GM18868 (cell line): ENCODE measurements around the gene SSBP4.

Experiments used
- ATAC-seq: cut with Tn5 transposase; IDR thresholded peaks from one replicate; pipeline ENCODE4 v1.9.1; 2021; ENCODE audit warnings: mild to moderate bottlenecking, moderate library complexity; ENCODE audit not compliant: unreplicated experiment

SSBP4 gene

DNA sequence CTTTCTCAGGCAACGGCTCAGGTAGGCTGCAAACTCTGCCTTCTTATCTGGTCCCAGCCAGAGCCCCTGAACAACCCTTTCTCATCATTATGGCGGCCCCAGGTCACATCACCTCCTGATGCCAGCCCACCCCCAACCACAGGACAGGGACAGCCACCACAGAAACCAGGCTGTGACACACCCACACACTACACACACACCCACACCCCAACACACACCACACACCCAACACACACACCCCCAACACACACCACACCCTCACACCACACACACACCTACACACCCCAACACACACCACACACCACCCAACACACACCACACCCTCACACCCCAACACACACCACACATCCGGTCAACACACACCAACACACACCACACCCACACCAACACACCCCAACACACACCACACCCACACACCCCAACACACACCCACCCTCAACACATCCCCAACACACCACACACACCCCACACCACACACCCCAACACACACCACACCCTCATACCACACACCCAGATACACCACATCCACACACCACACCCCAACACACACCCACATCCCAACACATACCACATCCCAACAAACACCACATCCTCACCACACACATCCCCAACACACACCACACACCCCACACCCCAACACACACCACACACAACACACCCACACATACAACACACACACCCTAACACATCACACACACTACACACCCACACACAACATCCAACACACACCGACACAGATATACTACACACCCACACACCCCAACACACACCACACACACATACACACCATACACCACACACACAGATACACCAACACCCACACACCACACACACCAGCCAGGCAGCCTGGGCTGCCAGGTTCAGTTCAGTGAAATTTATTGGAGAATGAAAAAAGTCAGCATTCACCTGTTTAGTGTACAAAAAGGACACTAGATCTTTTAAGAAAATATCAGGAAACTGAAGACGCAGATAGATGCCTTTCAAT lies 22.9 kb downstream of the SSBP4 start:
- ATAC-seq = no peak

DNA sequence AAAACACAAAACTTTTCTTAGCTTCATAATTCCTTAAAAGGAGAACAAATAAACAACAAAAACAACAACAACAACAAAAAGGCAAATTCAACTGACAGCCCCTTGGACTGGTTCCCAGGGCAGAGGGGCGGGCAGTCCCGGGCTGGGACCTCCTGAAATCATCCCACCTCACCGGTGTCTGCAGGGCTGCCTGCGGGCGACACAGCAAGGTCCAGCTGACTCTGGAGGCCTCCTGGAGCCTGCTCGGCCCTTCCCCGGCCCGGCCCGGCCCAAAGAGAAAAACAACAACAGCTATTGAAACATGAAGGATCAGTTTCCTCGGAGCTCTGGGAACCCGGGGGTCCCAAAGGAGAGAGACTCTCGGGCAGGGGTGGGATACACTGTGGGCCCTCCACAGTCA lies 23.7 kb downstream of the SSBP4 start:
- no peak for ATAC-seq

DNA sequence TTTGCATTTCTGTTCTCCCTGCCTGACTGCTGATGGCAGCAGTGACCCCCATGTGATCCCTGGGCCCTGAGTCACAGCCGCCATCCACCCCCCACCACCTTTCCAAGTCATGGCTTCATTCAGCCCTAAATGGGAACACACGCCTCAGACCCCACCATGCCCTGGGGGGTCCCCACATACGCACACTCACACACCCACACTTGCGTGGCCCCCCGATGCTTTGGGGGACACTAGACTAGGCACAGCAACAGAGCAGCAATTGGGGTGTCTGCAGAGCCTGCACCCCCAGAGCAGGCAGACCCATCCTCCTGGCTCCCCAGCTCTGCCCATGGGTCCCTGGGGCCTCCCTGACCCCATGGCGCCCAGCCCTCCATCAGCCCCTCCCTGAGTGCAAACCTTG lies 24.2 kb downstream of the SSBP4 start:
- ATAC-seq = no peak

- no peak for ATAC-seq
These were observed 24.6 kb downstream of the SSBP4 start for GRCh38 chr19:18443831-18444230.

GRCh38 chr19:18444513-18444912 lies 25.3 kb downstream of the SSBP4 start:
- no peak for ATAC-seq

- no peak for ATAC-seq
These were observed 26.2 kb downstream of the SSBP4 start for GRCh38 chr19:18445262-18445948.

DNA sequence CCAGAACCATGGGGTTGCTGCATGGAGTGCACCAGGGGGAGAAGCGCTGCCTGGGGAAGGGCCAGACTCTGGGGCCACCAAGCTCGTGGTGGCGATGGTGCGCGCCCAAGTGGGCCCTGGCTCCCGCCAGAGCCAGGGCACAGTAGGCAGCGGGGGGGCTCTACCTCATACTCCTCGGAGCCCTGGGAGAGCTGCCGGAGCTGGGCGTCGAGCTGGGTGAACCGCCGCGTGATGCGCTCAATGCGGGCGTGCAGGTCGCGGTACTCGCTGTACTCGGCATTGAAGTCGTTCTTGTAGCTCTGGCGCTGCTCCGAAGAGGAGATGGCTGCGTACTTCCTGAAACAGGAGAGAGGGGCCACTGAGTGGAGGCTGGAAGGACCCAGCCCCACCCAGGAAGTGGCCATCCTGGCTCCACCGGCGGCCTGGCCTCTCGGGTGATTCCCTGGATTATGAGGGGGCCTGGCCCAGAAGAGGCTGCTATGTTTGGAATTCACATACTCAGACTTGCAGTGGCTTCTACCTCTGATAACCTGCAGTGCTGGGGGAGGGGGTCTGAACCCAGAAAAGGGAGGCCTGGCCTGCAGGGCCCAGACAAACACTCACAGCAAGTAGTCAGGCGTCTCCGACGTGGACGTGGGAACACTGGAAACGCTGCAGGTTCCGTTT lies 27.1 kb downstream of the SSBP4 start:
- ATAC-seq = no peak

DNA sequence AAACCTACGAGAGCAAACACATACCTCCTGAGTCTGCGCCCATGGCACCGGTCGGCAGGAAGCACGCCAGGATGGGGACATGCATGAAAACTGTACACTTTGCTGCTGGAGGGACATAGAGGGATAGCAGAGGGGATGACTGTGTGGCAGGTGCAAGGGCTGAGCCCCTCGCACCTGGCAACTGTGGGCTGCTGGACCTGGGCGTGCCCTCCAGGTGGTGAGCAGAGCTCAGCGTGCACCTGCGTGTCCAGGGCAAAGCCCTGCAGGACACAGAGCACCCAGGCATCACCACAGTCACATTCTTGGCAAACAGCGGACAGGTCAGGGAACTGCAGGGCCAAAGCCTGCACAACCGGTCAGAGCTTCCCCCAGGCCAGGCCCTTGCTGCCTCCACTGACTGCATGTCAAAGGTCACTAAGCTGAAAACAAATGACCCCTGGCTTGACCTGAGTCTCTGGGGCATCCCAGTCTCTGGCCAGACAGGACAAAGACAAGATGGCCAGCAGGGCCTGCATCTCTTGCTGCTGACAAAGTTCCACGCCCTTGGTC lies 27.7 kb downstream of the SSBP4 start:
- no peak for ATAC-seq

DNA sequence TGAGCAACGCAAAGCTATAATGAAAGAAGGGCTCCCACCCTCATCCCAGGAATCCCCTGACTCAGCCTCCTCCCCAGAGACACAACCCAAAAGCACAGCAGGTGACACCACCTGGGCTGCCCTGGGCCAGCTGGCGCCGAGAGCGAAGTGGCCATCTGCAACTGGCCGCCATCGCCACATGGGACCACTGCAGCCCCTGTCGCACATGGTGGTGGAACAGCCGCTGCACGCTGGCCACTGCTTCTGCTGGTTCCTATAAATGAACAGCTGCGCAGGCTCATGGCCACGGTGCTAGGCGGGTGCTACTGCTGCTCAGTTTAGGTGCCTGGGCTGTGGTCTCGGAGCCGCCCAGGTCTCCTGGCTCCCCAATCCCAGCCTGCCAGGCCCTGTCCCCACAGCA lies 30.4 kb downstream of the SSBP4 start:
- ATAC-seq = no peak

DNA sequence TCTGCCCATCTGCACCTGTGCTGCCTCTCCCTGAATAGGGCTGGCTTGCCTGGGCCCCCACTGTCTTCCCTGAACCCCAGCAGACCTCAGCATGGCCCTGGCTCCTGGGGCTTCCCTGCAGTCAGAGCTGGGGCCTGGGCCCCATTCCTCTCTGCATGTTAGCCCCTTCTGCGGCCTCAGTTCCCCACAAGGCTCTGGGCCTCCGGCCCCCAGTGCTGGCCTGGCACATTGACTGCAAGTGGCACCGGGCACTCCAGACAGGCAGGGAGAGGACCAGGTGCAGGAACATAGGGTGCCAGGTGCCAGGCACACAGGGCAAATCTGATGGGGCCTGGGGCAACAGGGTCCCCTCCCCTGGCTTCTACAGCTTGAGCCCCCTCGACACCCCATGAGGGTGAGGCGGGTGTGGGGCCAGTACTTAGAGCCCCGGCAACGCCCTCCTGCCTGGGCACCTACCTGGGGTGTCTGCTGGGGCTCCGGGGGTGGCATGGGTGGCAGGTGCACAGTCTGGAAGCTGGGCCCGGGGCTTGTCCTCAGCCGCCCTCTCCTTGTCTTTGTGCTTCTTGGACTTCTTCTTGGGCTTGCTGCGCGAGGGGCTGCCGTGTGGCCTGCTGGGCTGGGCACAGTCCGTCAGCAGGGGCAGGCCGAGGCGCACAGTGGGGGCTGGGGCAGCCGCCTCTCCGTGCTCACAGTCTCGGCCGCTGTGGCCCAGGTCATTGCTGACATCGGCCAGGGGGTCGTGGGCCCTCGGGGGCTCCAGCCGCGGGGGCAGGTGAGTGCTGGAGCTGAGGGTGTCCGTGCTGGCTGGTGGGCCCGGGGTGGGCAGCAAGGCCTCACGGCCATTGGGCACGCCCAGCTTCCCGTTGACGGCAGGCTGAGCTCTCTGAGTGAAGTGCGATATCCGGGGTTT lies 31.1 kb downstream of the SSBP4 start:
- ATAC-seq = no peak

- no peak for ATAC-seq
These were observed 32.0 kb downstream of the SSBP4 start for GRCh38 chr19:18450931-18451836.

GRCh38 chr19:18452386-18452785 lies 33.2 kb downstream of the SSBP4 start:
- ATAC-seq = no peak

DNA sequence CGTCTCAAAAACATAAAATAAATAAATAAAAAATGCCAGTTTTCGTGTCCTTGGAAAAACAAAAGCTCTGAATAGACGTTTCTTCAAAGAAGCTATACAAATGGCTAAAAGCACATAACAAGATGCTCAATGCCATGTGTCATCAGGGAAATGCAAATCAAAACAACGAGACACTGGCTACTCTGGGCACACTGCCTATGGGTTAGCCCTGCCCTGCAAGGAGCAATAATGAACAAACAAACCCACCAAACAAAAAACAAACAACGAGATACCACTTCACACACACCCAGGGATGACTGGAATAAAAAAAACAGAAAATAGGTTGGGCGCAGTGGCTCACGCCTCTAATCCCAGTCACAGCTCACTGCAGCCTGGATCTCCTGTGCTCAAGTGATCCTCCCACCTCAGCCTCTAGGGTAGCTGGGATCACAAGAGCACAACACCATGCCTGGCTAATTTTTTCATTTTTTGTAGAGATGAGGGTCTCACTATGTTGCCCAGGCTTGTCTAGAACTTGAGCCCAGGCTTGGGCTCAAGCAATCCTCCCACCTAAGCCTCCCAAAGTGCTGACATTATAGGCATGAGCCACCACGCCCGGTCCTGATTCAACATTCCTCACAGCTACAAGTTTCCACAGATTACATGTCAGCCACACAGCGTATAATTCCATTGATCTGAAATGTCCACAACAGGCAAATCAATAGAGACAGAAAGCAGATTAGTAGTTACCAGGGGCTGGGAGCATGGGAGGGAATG lies 34.2 kb downstream of the SSBP4 start:
- ATAC-seq = no peak

DNA sequence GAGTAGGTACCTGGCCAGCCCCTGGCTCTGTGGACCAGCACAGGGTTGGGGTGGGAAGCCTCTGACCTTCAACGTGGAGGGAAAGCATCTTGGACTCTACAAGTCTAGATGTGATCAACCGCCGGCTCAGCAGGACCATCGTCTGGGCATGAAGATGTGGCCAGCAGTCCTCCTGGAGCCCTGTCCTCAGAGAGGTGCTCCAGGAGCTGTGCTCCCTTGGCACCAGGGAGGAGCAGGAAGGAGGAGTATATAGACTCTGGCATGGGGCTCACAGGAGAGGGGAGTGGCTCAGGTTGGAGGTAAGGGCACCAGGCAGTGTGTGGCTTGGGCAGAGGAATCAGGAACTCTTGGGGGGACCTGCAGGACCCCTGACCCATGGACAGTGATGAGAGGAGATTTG lies 37.1 kb downstream of the SSBP4 start:
- no peak for ATAC-seq

GRCh38 chr19:18456974-18457373 lies 37.8 kb downstream of the SSBP4 start:
- ATAC-seq = no peak

- no peak for ATAC-seq
These were observed 38.5 kb downstream of the SSBP4 start for GRCh38 chr19:18457483-18458331.

GRCh38 chr19:18460900-18461299 lies 41.7 kb downstream of the SSBP4 start:
- no peak for ATAC-seq

GRCh38 chr19:18461471-18461870 lies 42.3 kb downstream of the SSBP4 start:
- no peak for ATAC-seq
